Smooth muscle cell (in vitro differentiated cells): ENCODE data around the gene STX4. TPM values are rescaled to one million over a fixed set of nuclear protein-coding genes. Genes with fewer than 3 reads are reported as not detected.

ENCODE experiments used
- DNase-seq: peaks from one replicate; lab custom pipeline; 2025; ENCODE audit not compliant: unreplicated experiment; lab: John Stamatoyannopoulos, UW
- H2AFZ ChIP-seq: fragments of 200-600 bp; sonication (generic); 2 replicates; pipeline ENCODE4 v1.6.0; 2016; ENCODE audit warnings: antibody characterized with exemption, low read depth, mild to moderate bottlenecking
- H3F3A ChIP-seq: fragments of 200-600 bp; sonication (generic); 2 replicates; pipeline ENCODE4 v1.6.0; 2017; ENCODE audit warnings: antibody characterized with exemption, low read depth
- H3K27ac ChIP-seq: fragments of 200-600 bp; sonication (generic); 2 replicates; pipeline ENCODE4 v1.5.1; 2016; ENCODE audit warnings: low read depth, mild to moderate bottlenecking
- H3K27me3 ChIP-seq: fragments of 200-600 bp; sonication (generic); 2 replicates; pipeline ENCODE4 v1.6.1; 2016; ENCODE audit warnings: low read depth, mild to moderate bottlenecking
- H3K36me3 ChIP-seq: fragments of 200-600 bp; sonication (generic); 2 replicates; pipeline ENCODE4 v1.5.1; 2016; ENCODE audit warnings: low read depth
- H3K4me1 ChIP-seq: fragments of 200-600 bp; sonication (generic); 2 replicates; pipeline ENCODE4 v1.5.1; 2016; ENCODE audit warnings: low read depth
- H3K4me2 ChIP-seq: fragments of 200-600 bp; sonication (generic); 2 replicates; pipeline ENCODE4 v1.6.0; 2016; ENCODE audit warnings: mild to moderate bottlenecking
- H3K4me3 ChIP-seq: fragments of 200-600 bp; sonication (generic); 2 replicates; pipeline ENCODE4 v1.5.1; 2016; ENCODE audit warnings: mild to moderate bottlenecking
- H3K79me2 ChIP-seq: fragments of 200-600 bp; sonication (generic); 2 replicates; pipeline ENCODE4 v1.6.0; 2016; ENCODE audit warnings: low read depth, mild to moderate bottlenecking
- H3K9ac ChIP-seq: fragments of 200-600 bp; sonication (generic); 2 replicates; pipeline ENCODE4 v1.6.0; 2016; ENCODE audit warnings: low read depth
- H3K9me3 ChIP-seq: fragments of 200-600 bp; sonication (generic); replicated peaks from 2 replicates; pipeline ENCODE4 v1.5.1; 2016; ENCODE audit warnings: low read depth
- H4K20me1 ChIP-seq: fragments of 200-600 bp; sonication (generic); 2 replicates; pipeline ENCODE4 v1.6.0; 2016; ENCODE audit warnings: low read depth
- WGBS: methylation state at CpG from one replicate; pipeline ENCODE4 v1.1.7; 2016; ENCODE audit warnings: low lambda C conversion rate; 5-methylcytosine and 5-hydroxymethylcytosine counted together
- polyA plus RNA-seq: library from polyadenylated mRNA; unstranded; fragments of >200 nt; fragmentation: Nextera tagmentation; extraction: Ambion mirVana; gene quantifications from 2 replicates; pipeline ENCODE4 v1.2.1, GENCODE V29; 2016
- total RNA-seq: library from RNA; depleted of rRNA; stranded (reverse); fragments of >200 nt; gene quantifications from 2 replicates; pipeline ENCODE4 v1.2.3, GENCODE V29; 2014
- TF ChIP-seq, protein P1 (sequence below): fragments of 200-600 bp; sonication (generic); IDR thresholded peaks from 2 replicates; pipeline ENCODE4 v1.5.1; 2017; ENCODE audit warnings: borderline replicate concordance, mild to moderate bottlenecking, antibody characterized with exemption; ENCODE audit not compliant: insufficient read depth, poor library complexity, severe bottlenecking

The STX4 gene
- total and polyA plus RNA-seq, 2 experiments from 2014 or later, result 23.1 to 50.6 TPM

DNA sequence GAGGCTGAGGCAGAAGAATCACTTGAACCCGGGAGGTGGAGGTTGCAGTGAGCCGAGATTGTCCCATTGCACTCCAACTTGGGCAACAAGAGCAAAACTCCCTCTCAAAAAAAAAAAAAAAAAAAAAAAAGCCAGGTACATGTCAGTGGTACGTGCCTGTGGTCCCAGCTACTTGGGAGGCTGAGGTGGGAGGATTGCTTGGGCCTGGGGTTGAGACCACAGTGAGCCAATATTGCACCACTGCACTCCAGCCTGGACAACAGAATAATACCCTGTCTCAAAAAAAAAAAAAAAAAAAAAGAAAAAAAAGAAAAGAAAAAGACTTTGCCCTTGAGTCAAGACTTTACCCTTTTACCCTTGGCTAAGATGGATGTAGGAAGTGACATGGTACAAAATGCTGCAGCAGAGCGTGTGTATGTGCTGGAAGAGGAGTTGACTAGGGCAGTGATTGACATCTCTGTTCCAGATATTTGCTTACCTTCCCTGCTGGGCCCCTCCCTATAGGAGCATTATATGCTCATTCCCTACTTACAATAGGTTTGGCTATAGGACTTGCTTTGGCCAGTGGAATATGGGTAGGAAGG is 10.6 kb downstream of the STX4 start:
- H3K9ac ChIP-seq, result no peak overlapping the region
- WGBS, result 93% methylated on average over 4 of the region's 4 CpGs
- no peaks in the 10 kb centered on the region for H3K36me3 ChIP-seq
- TF ChIP-seq, protein P1, sequence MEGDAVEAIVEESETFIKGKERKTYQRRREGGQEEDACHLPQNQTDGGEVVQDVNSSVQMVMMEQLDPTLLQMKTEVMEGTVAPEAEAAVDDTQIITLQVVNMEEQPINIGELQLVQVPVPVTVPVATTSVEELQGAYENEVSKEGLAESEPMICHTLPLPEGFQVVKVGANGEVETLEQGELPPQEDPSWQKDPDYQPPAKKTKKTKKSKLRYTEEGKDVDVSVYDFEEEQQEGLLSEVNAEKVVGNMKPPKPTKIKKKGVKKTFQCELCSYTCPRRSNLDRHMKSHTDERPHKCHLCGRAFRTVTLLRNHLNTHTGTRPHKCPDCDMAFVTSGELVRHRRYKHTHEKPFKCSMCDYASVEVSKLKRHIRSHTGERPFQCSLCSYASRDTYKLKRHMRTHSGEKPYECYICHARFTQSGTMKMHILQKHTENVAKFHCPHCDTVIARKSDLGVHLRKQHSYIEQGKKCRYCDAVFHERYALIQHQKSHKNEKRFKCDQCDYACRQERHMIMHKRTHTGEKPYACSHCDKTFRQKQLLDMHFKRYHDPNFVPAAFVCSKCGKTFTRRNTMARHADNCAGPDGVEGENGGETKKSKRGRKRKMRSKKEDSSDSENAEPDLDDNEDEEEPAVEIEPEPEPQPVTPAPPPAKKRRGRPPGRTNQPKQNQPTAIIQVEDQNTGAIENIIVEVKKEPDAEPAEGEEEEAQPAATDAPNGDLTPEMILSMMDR, result no peak
- H2AFZ ChIP-seq, result no peak overlapping the region
- H3K27ac ChIP-seq, result no peak overlapping the region
- no peak for DNase-seq
- H4K20me1 ChIP-seq, result no peaks in the 10 kb centered on the region
- H3K9me3 ChIP-seq, result no peaks in the 10 kb centered on the region
- H3K4me1 ChIP-seq, result no peaks in the 10 kb centered on the region
- no peak overlapping the region for H3K4me2 ChIP-seq
- no peak overlapping the region for H3K4me3 ChIP-seq
- no peaks in the 10 kb centered on the region for H3K79me2 ChIP-seq
- no peaks in the 10 kb centered on the region for H3K27me3 ChIP-seq
- H3F3A ChIP-seq, result no peaks in the 10 kb centered on the region

DNA sequence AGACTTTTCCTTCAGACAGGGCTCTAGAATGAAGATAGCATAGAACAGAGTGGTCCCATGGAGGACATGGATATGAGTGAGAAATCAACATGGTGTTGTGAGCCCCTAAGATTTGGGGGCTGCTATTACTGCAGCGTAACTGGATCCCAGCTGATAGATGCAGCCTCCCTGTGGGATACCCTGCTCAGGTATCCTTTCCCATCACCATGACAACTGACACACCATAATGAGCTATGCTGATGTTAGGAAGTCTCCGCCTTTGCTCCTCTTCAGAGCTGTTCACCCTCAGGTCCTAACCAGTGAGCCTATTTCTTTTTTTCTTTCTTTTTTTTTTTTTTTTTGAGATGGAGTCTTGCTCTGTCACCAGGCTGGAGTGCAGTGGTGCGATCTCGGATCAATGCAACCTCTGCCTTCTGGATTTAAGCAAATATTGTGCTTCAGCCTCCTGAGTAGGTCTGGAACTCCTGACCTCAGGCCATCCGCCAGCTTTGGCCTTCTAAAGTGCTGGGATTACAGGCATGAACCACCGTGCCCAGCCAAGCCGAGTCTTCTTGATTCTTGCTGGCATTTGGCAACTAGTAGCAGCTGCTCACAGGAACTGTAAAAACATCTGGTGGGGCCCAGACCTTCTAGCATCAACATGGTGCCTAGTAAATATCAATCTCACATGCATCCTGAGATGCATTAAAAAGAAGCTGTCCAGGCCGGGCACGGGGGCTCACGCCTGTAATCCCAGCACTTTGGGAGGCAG is 17.1 kb downstream of the STX4 start:
- peaks cover 5% of the 10 kb centered on the region for H3F3A ChIP-seq
- no peaks in the 10 kb centered on the region for H4K20me1 ChIP-seq
- DNase-seq, result no peak
- H3K79me2 ChIP-seq, result no peaks in the 10 kb centered on the region
- H3K4me2 ChIP-seq, result no peak overlapping the region
- H3K4me1 ChIP-seq, result no peaks in the 10 kb centered on the region
- no peaks in the 10 kb centered on the region for H3K36me3 ChIP-seq
- no peak overlapping the region for H3K27ac ChIP-seq
- H3K27me3 ChIP-seq, result no peaks in the 10 kb centered on the region
- no peaks in the 10 kb centered on the region for H3K9me3 ChIP-seq
- TF ChIP-seq, protein P1, result no peak
- H3K9ac ChIP-seq, result no peak overlapping the region
- no peak overlapping the region for H2AFZ ChIP-seq
- H3K4me3 ChIP-seq, result no peak overlapping the region
- whole genome bisulfite sequencing, result 85% methylated on average over 10 of the region's 10 CpGs

DNA sequence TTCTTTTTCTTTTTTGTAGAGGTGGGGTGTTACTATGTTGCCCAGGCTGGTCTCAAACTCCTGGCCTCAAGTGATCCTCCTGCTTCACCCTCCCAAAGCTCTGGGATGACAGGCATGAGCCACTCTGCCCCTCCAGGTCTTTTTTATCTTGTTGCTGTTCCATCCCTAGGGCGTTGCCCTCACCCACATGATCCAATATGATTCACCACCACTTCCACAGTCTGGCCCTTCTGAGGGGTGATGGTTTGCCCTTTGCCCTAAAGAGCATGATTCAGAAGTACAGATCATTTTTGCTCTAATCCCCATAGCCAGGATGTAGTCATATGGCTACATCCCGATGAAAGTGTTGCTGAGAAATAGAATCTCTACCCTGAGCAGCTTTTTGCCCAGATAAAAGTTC is 18.8 kb downstream of the STX4 start:
- H3K9ac ChIP-seq, result no peak overlapping the region
- H3K9me3 ChIP-seq, result no peaks in the 10 kb centered on the region
- H3K36me3 ChIP-seq, result no peaks in the 10 kb centered on the region
- TF ChIP-seq, protein P1, result no peak
- H3F3A ChIP-seq, result peaks cover 5% of the 10 kb centered on the region
- DNase-seq, result no peak
- peak overlapping the region; percentile 73 for H3K27ac ChIP-seq
- no peaks in the 10 kb centered on the region for H3K27me3 ChIP-seq
- no peaks in the 10 kb centered on the region for H4K20me1 ChIP-seq
- no peaks in the 10 kb centered on the region for H3K79me2 ChIP-seq
- H3K4me1 ChIP-seq, result no peaks in the 10 kb centered on the region
- 7% methylated on average over 2 of the region's 2 CpGs for WGBS
- no peak overlapping the region for H3K4me3 ChIP-seq
- peak overlapping the region; percentile 27 for H3K4me2 ChIP-seq
- no peak overlapping the region for H2AFZ ChIP-seq
